ENCODE results near the gene NADK2.

DNA sequence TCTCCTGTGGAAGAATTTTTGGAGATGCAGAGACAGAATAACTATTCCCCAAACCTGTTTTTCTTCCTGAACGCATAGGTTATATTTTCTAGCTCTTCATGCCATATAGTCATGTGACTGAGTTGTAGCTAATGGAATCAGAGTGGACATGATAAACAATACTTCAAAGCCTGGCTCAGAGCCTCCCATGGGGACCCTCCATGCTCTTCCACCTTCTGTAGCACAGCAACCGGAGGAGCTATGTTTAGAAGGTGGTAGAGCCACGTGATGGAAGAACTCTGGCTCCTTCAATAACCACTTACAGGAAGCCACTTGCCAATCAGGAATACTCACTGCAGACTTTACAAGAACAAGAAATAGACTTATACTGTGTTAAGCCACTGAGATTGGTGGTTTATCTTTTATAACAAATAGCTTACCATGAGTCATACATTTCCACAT, 39.2 kb downstream of the NADK2 start:
- TF ChIP-seq, protein P1, sequence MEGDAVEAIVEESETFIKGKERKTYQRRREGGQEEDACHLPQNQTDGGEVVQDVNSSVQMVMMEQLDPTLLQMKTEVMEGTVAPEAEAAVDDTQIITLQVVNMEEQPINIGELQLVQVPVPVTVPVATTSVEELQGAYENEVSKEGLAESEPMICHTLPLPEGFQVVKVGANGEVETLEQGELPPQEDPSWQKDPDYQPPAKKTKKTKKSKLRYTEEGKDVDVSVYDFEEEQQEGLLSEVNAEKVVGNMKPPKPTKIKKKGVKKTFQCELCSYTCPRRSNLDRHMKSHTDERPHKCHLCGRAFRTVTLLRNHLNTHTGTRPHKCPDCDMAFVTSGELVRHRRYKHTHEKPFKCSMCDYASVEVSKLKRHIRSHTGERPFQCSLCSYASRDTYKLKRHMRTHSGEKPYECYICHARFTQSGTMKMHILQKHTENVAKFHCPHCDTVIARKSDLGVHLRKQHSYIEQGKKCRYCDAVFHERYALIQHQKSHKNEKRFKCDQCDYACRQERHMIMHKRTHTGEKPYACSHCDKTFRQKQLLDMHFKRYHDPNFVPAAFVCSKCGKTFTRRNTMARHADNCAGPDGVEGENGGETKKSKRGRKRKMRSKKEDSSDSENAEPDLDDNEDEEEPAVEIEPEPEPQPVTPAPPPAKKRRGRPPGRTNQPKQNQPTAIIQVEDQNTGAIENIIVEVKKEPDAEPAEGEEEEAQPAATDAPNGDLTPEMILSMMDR (IDR thresholded peaks at IDR 0.05; ENCODE audit: low read length): no peak
- TF ChIP-seq EZH2 (optimal IDR thresholded peaks at IDR 0.05; ENCODE audit: low read depth, low read length) (no peak), EZH2phosphoT487 (IDR thresholded peaks at IDR 0.05; ENCODE audit: low read length) (no peak)

Measured in MM.1S (cell line).